GM21619 (cell line): ENCODE data around the gene CFAP107.

Source experiments
- ATAC-seq: cut with Tn5 transposase; IDR thresholded peaks from one replicate; pipeline ENCODE4 v1.9.1; 2021; ENCODE audit not compliant: unreplicated experiment

The CFAP107 gene

GRCh38 chr1:12739613-12740012, 6.4 kb upstream of the CFAP107 start:
- no peak for ATAC-seq

DNA sequence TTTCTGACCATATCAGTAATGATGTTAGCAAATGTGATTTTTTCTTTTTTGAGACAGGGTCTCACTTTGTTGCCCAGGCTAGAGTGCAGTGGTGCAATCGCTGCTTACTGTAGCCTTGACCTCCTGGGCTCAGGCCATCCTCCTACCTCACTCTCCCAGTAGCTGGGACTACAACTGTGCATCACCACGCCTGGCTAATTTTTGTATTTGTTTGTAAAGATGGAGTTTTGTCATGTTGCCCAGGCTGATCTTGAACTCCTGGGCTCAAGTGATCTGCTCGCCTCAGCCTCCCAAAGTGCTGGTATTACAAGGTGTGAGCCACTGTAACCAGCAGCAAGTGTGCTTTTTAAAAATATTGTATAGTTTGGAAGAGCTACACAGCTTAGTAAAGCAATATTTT, 4.1 kb upstream of the CFAP107 start:
- no peak for ATAC-seq

DNA sequence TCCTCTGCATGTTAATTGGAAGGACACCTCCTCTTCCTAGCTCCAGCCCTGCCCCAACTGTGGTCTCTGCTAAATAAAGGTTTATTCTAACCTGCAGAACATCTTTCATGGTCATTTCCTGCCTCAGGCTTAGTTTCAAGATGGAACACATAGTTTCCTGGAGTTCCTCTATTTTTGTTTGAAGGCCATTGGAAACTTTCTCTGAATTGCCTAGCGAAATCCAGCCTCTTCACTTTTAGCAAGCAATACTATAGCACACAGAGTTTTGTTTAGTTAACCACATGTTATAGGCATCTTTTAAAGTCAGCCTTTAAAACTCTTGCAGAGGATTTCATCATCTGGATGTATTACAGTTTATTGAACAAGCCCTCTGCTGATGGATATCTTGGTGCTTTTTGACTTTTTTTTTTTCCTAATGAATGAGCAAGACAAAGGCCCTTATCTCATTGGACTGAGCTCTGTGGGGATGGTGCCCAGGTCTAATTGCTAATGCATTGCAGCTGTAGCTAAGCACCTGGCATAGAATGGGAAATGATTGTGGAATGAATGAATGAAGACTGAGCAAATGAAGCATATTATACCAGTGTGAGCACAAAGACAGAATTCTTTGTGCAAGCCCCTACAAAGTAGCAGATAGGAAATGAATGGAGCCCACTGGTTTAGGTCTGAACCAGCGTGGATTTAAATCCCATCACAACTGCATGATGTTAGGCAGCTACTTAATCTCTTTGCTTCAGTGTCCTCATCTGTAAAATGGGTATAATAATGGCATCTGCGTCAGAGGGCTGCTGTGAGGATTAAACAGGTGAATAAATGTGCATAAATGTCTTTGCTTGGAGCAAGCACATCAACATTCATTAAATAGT, 641 bp upstream of the CFAP107 start:
- no peak for ATAC-seq

GRCh38 chr1:12748778-12749355, 2.9 kb downstream of the CFAP107 start:
- ATAC-seq: no peak

DNA sequence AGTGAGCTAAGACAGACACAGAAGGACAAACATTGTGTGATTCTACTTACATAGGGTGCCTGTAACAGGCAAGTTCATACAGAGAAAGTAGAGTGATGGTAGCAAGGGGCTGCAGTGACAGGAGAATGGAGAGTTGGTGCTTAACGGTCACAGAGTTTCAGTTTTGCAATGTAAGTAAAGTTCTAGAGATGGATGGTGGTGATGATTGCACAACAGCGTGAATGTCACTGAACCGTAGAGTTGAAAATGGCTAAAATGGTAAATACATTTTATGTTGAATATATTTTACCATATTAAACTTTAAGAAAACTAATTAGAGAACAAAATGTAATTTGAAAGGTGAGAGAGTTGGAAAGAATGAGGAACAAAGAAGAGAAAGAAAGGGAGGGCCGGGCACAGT, 8.7 kb downstream of the CFAP107 start:
- ATAC-seq: no peak

- ATAC-seq: no peak
Measured at GRCh38 chr1:12756273-12756672, 10.3 kb downstream of the CFAP107 start.

DNA sequence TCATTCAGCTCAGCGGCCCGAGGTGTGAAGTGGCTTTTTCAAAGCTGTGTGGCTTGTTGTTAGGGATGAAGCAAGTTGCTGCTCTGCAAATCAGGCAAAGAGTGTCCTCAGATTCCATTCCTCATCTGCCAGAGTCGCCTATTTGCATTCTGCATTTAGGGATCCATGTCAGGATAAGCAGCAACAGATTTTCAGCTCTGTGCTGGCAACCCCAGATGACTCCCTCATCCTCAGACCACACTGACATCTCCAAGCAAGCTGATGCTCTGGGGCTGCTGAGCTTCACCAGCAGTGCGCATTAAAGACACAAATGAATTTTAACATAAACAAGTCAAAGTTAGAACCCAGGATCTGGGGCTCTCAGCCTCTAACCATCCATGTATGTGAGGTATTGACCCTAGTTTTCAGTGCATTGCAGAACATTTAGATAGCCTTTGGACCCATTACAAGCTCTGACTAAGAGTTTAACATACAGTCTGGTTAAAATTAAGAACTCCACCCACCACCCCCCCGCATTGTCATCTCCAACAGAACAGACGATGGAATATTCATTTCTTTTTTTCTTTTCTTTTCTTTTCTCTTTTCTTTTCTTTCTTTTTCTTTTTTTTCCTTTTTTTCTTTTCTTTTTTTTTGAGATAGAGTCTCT, 10.9 kb downstream of the CFAP107 start:
- ATAC-seq: no peak

- no peak for ATAC-seq
Measured at GRCh38 chr1:12757836-12758235, 11.8 kb downstream of the CFAP107 start.

DNA sequence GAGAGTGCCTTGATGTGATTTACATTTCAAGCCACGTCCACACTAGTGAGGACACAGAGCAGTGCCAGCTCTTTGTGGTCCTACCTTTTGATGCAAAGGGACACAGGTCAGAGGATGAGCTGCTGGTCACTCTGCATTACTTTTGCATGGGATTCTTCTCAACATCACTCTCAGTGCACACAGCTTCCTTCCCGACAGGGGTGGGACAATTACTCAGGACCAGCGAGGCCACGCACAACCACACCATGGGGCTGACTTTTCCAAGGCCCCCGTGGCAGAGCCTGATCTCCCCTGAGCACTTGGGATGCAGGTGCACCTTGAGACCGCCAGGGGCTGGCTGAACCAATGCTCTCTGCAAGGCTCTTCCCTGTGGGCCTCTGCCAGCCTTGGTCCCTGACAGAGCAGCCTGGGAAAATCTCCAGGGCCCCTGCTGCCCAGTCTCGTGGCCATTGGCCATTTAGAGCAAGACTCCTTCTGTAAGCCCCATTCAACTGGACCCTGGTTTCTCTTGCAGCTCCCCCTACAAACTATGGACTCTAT, 14.3 kb downstream of the CFAP107 start:
- no peak for ATAC-seq

GRCh38 chr1:12761781-12762180, 15.8 kb downstream of the CFAP107 start:
- no peak for ATAC-seq

DNA sequence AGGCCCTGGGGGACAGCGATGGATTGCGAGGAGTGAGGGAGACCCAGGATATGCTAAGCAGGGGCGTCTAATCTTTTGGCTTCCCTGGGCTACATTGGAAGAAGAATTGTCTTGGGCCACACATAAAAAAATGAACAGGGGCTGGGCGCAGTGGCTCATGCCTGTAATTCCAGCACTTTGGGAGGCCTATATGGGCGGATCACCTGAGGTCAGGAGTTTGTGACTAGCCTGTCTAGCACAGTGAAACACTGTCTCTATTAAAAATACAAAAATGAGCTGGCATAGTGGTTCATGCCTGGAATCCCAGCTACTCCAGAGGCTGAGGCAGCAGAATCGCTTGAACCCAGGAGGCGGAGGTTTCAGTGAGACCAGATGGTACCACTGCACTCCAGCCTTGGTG, 16.8 kb downstream of the CFAP107 start:
- ATAC-seq: no peak

GRCh38 chr1:12763479-12763878, 17.5 kb downstream of the CFAP107 start:
- no peak for ATAC-seq

DNA sequence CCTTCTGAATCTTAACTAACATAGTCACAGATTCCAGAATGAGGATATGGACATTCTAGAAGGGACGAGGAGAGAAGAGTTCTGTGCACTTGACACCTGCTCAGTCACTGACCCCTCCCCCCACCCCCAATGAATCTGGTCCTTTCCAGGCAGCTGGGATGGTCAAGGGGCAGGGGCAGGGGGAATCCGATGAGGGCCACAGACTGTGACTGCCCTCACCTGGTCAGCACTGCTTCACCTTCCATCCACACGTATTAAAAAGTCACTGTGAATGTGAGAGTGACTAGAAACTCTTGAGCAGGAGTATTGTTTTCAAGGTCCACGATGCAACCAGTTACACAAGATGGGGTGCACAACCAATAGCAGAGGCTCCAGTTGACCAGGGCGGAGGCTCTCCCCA, 18.0 kb downstream of the CFAP107 start:
- no peak for ATAC-seq

- no peak for ATAC-seq
Measured at GRCh38 chr1:12769031-12769430, 23.0 kb downstream of the CFAP107 start.

DNA sequence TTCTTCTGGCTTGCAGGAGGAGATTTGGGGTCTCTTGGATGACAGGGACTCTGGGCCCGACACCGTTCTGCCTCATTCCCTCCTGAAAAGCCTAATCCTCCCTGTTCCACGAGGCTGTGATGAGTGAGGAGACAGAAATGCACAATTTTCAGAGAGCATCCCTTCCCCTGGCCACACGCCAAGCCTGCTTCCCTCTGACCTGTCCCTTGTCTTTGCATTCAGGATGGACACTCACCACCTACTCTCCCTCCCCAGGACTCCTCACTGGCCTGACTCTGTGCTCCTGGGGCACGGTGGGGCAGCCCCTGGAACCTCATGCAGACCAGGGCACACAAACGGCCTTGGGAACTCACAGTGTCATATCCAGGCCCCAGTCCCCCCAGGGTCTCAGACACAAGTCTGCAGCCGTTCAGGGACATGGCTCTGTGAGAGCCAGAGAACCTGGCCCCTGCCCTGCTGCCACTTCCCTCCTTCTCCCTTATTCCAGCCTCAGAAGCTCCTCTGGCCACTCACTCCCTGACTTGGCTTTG, 24.0 kb downstream of the CFAP107 start:
- ATAC-seq: no peak

GRCh38 chr1:12770620-12771019, 24.6 kb downstream of the CFAP107 start:
- ATAC-seq: no peak

DNA sequence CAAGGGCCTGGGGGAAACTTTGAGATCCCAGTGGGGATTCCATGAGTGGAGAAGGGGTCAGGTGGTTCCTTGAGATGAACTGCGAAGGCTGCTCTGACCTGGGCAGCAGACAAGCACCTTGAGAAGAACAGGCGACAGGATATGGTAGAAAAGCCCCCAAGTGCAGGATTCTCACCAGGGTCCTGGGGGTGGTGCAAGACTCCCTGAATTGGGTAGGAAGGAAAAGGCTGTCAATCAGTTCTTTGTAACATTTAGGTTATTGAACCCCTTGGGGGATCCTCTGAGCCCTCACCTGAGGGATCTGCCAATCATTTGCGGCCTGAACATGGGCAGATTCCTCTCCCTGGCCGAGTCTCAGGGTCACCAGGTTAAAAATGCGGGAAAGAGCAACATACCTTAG, 25.2 kb downstream of the CFAP107 start:
- no peak for ATAC-seq

DNA sequence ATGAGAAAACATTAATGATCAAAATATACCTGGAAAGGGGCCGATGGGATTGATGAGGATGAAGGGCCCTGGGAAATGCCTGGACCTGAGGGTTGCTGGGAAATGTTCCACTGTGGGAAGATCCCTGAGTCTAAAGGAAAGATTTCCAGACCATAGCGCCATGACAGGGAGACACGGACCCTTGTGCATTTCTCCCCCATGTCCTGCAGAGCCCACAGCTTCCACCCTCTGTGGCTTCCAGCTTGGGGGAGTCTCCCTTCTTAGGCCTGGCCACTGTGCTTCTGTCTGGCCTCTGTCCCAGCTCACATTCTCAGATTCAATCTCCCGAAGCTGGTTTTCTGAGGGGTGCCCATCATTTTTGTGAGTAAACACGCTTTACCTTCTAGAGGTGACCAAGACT, 26.5 kb downstream of the CFAP107 start:
- no peak for ATAC-seq

DNA sequence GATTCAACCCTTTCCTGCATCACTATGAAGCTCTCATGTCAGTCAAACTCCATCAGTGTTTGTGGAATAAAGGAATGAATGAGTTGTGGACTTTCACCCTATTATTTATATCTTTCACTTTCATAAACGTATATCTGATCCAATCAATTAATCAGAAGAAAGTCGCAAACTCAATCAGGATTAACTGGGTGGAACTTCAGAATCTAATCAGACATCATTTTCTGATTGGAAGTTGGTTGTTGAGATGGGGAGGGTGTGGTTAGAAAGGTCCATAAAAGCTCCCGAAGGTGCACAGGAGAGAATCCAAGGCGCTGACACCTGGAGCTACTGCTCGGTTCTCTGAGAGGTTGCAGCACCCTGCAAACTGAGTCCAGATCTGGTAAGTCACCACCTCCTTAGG, 27.4 kb downstream of the CFAP107 start, which contains the start of gene PRAMEF12:
TSS of gene PRAMEF12 (plus strand) at position 301 of the 400 bp plus-strand sequence. CDS start 1,130 bp downstream, outside the sequence.
- no peak for ATAC-seq

GRCh38 chr1:12774801-12775345, 28.9 kb downstream of the CFAP107 start:
- no peak for ATAC-seq

DNA sequence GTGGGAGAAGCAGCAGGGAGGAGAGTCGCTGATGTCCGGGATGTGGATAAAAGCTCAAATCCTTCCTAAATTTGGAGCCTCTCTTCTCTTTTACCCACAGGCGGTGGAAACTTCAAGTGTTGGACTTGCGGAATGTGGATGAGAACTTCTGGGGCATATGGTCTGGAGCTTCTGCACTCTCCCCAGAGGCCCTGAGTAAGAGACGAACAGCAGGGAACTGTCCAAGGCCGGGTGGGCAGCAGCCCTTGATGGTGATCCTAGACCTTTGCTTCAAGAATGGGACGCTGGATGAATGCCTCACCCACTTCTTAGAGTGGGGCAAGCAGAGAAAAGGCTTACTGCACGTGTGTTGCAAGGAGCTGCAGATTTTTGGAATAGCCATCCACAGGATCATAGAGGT, 29.4 kb downstream of the CFAP107 start:
- no peak for ATAC-seq
